ENCODE data around the gene OPA1. TPM values are rescaled to one million over a fixed set of nuclear protein-coding genes. Genes with fewer than 3 reads are reported as not detected.

The OPA1 gene
- total RNA-seq, 1 experiment from 2014 or later: 84.4 TPM

DNA sequence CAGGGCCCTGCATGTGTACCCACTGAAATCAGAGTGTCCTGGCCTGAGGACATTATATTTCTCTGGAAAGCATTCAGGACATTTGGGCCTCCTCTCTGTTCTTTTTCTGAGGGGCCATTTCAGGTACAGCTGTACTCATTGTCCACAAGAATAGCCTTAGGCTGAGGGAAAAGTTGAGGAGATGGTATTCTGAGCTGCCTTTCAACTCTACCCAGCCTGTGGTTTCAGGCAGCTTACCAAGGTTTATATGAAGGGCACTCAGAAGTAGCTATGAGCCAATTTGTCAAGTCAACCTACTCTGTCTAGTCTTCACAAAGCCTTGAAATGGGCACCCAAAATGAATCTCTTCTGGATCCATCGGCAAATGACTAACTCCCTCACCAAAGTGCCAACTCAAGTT lies 47.7 kb upstream of the OPA1 start:
- BruUV-seq (replicated peaks): no TSS peak
- no peak overlapping the region for H3K4me3 ChIP-seq (ENCODE audit: low read depth, low read length, poor library complexity, severe bottlenecking)
- ChIA-PET CTCF (no interaction called here), POLR2A (ENCODE audit: low non-redundant PET) (no interaction called here)
- intact Hi-C loops (cut with micrococcal nuclease; ENCODE audit: unreplicated experiment): no loop called here
- peaks cover 12% of the 10 kb centered on the region for H3K4me1 ChIP-seq (ENCODE audit: insufficient read depth, low read length, poor library complexity, severe bottlenecking)
- TF ChIP-seq, protein P1, sequence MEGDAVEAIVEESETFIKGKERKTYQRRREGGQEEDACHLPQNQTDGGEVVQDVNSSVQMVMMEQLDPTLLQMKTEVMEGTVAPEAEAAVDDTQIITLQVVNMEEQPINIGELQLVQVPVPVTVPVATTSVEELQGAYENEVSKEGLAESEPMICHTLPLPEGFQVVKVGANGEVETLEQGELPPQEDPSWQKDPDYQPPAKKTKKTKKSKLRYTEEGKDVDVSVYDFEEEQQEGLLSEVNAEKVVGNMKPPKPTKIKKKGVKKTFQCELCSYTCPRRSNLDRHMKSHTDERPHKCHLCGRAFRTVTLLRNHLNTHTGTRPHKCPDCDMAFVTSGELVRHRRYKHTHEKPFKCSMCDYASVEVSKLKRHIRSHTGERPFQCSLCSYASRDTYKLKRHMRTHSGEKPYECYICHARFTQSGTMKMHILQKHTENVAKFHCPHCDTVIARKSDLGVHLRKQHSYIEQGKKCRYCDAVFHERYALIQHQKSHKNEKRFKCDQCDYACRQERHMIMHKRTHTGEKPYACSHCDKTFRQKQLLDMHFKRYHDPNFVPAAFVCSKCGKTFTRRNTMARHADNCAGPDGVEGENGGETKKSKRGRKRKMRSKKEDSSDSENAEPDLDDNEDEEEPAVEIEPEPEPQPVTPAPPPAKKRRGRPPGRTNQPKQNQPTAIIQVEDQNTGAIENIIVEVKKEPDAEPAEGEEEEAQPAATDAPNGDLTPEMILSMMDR (conservative IDR thresholded peaks at IDR 0.05; ENCODE audit: low read depth, low read length): no peak
- no peak for TF ChIP-seq EZH2 (IDR thresholded peaks at IDR 0.05; ENCODE audit: borderline replicate concordance, low read depth, low read length, poor library complexity, severe bottlenecking)
- no peak overlapping the region for H3K27ac ChIP-seq (ENCODE audit: low read depth, low read length, poor library complexity, severe bottlenecking)
- no peaks in the 10 kb centered on the region for H3K36me3 ChIP-seq (ENCODE audit: insufficient read depth, low read length, poor library complexity, severe bottlenecking)
- no peak for DNase-seq (ENCODE audit: low spot score)
- H3K27me3 ChIP-seq (replicated peaks; ENCODE audit: insufficient read depth, low read depth, low read length, poor library complexity): no peaks in the 10 kb centered on the region
- no peaks in the 10 kb centered on the region for H3K9me3 ChIP-seq (ENCODE audit: low read depth, low read length, poor library complexity, severe bottlenecking)

DNA sequence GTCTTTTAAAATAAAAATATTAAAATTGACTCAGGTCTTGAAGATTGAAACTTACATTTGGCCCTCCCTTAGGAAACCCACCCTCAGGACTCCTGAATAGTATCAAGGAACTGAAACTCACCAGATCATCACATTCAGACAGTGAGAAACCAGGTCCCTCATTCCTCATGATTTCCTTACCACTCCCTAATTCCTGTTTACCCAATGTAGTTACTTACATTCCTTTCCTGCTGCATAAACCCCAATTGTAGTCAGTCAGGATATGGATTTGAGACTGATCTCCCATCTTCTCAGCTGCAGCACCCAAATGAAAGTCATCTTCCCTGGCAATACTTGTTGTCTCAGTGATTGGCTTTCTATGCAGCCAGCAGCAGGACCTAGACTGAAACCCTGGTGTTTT lies 46.9 kb upstream of the OPA1 start:
- no peak for DNase-seq (ENCODE audit: low spot score)
- H3K27ac ChIP-seq (ENCODE audit: low read depth, low read length, poor library complexity, severe bottlenecking): no peak overlapping the region
- CTCF ChIA-PET: no interaction called here
- no peak overlapping the region for H3K4me3 ChIP-seq (ENCODE audit: low read depth, low read length, poor library complexity, severe bottlenecking)
- H3K36me3 ChIP-seq (ENCODE audit: insufficient read depth, low read length, poor library complexity, severe bottlenecking): no peaks in the 10 kb centered on the region
- POLR2A ChIA-PET (ENCODE audit: low non-redundant PET): no interaction called here
- TF ChIP-seq, protein P1 (conservative IDR thresholded peaks at IDR 0.05; ENCODE audit: low read depth, low read length): no peak
- TF ChIP-seq EZH2 (IDR thresholded peaks at IDR 0.05; ENCODE audit: borderline replicate concordance, low read depth, low read length, poor library complexity, severe bottlenecking): no peak
- H3K27me3 ChIP-seq (replicated peaks; ENCODE audit: insufficient read depth, low read depth, low read length, poor library complexity): no peaks in the 10 kb centered on the region
- peaks cover 12% of the 10 kb centered on the region for H3K4me1 ChIP-seq (ENCODE audit: insufficient read depth, low read length, poor library complexity, severe bottlenecking)
- no peaks in the 10 kb centered on the region for H3K9me3 ChIP-seq (ENCODE audit: low read depth, low read length, poor library complexity, severe bottlenecking)
- no TSS peak for BruUV-seq (replicated peaks)
- intact Hi-C loops (cut with micrococcal nuclease; ENCODE audit: unreplicated experiment): no loop called here

DNA sequence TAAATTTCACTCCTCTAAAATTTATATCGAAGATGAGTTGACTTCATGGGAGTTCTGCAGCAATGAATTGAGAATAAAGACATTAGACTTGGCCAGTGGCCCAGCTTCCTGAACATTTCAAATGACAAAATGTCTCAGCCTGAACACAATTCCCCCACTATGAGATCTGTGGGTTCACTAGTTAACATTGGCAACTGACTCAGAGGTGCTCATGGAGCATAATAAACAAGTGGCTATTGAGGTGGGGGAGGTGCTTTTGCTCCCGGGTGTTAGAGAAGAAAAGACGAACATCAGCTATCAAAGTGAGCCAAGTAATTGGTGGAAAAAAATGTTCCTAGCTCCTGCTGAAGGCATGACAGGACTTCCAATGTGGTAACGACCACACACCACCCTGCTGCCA lies 44.6 kb upstream of the OPA1 start:
- BruUV-seq (replicated peaks): no TSS peak
- Histone ChIP-seq H3K27ac (ENCODE audit: low read depth, low read length, poor library complexity, severe bottlenecking) (no peak overlapping the region), H3K4me3 (ENCODE audit: low read depth, low read length, poor library complexity, severe bottlenecking) (no peak overlapping the region), H3K27me3 (replicated peaks; ENCODE audit: insufficient read depth, low read depth, low read length, poor library complexity) (no peaks in the 10 kb centered on the region), H3K4me1 (ENCODE audit: insufficient read depth, low read length, poor library complexity, severe bottlenecking) (peaks cover 12% of the 10 kb centered on the region), H3K9me3 (ENCODE audit: low read depth, low read length, poor library complexity, severe bottlenecking) (no peaks in the 10 kb centered on the region), H3K36me3 (ENCODE audit: insufficient read depth, low read length, poor library complexity, severe bottlenecking) (no peaks in the 10 kb centered on the region)
- peak; percentile 74 for DNase-seq (ENCODE audit: low spot score)
- intact Hi-C loops (cut with micrococcal nuclease; ENCODE audit: unreplicated experiment): no loop called here
- TF ChIP-seq, protein P1 (conservative IDR thresholded peaks at IDR 0.05; ENCODE audit: low read depth, low read length): no peak
- no peak for TF ChIP-seq EZH2 (IDR thresholded peaks at IDR 0.05; ENCODE audit: borderline replicate concordance, low read depth, low read length, poor library complexity, severe bottlenecking)
- CTCF ChIA-PET: no interaction called here
- POLR2A ChIA-PET (ENCODE audit: low non-redundant PET): no interaction called here

All from A673 (cell line).